ENCODE measurements around the gene GIMAP5.
A peak's percentile ranks its signal among the peaks of the same experiment; 100 is the strongest.
"Not testable (repeated sequence)": the region's sequence is repeated elsewhere in the genome, so short reads cannot be mapped to it uniquely, and the experiment has no call there.

The GIMAP5 gene

DNA sequence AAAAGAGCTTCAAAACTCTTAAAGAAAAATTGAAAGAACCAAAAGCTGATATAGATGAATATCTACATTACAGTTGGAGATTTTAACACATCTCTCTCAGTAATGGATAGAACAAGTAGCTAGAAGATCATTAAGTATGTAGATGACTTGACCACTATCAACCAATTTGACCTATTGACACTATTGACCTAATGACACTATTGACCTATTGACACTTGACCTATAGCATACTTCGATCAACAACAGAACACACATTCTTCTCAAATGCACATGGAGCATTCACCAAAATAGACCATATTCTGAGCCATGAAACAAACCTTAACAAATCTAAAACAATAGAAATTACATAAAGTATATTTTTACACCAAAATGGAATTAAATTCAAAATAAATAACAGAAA is 22.3 kb downstream of the GIMAP5 start:
- no peak for DNase-seq
- H3K27me3 Mint-ChIP-seq (ENCODE audit: low read depth, poor library complexity): peaks cover 2% of the 10 kb centered on the region
- H3K9me3 Mint-ChIP-seq: peaks cover 18% of the 10 kb centered on the region
- no peak overlapping the region for H3K4me3 Mint-ChIP-seq
- TF ChIP-seq, protein P1, sequence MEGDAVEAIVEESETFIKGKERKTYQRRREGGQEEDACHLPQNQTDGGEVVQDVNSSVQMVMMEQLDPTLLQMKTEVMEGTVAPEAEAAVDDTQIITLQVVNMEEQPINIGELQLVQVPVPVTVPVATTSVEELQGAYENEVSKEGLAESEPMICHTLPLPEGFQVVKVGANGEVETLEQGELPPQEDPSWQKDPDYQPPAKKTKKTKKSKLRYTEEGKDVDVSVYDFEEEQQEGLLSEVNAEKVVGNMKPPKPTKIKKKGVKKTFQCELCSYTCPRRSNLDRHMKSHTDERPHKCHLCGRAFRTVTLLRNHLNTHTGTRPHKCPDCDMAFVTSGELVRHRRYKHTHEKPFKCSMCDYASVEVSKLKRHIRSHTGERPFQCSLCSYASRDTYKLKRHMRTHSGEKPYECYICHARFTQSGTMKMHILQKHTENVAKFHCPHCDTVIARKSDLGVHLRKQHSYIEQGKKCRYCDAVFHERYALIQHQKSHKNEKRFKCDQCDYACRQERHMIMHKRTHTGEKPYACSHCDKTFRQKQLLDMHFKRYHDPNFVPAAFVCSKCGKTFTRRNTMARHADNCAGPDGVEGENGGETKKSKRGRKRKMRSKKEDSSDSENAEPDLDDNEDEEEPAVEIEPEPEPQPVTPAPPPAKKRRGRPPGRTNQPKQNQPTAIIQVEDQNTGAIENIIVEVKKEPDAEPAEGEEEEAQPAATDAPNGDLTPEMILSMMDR (IDR thresholded peaks at IDR 0.05): no peak
- no peaks in the 10 kb centered on the region for H3K4me1 Mint-ChIP-seq
- H3K36me3 Mint-ChIP-seq (ENCODE audit: low read depth): no peaks in the 10 kb centered on the region
- H3K27ac Mint-ChIP-seq: no peak overlapping the region

DNA sequence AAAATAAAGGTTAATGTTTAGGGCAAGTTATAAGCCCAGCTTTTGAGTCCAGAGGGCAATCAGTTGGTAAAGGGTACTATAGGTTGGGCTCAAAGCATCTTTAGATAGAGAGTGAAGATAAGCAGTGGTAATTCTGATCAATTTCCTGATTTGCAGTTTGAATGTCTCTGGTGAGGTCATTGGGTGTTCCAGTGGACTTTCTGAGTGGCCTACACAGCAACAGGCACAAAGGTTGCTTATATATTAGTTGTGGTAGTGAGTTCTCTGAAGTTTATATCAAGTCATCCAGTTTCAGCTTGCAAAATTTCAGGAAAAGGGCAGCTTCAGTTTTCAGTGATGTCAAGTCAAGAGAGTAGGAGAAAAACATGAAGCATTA is 29.1 kb downstream of the GIMAP5 start:
- no peaks in the 10 kb centered on the region for H3K4me1 Mint-ChIP-seq
- peaks cover 15% of the 10 kb centered on the region for H3K9me3 Mint-ChIP-seq
- H3K36me3 Mint-ChIP-seq (ENCODE audit: low read depth): no peaks in the 10 kb centered on the region
- H3K27me3 Mint-ChIP-seq (ENCODE audit: low read depth, poor library complexity): peaks cover 3% of the 10 kb centered on the region
- TF ChIP-seq, protein P1 (IDR thresholded peaks at IDR 0.05): no peak
- no peak overlapping the region for H3K4me3 Mint-ChIP-seq
- no peak overlapping the region for H3K27ac Mint-ChIP-seq
- DNase-seq: no peak

GRCh38 chr7:150769768-150770167 is 32.5 kb downstream of the GIMAP5 start:
- DNase-seq: no peak
- Mint-ChIP-seq H3K4me1 (no peaks in the 10 kb centered on the region), H3K36me3 (ENCODE audit: low read depth) (no peaks in the 10 kb centered on the region), H3K27me3 (ENCODE audit: low read depth, poor library complexity) (peaks cover 1% of the 10 kb centered on the region), H3K9me3 (peaks cover 27% of the 10 kb centered on the region), H3K27ac (no peak overlapping the region), H3K4me3 (no peak overlapping the region)
- TF ChIP-seq, protein P1 (IDR thresholded peaks at IDR 0.05): no peak

DNA sequence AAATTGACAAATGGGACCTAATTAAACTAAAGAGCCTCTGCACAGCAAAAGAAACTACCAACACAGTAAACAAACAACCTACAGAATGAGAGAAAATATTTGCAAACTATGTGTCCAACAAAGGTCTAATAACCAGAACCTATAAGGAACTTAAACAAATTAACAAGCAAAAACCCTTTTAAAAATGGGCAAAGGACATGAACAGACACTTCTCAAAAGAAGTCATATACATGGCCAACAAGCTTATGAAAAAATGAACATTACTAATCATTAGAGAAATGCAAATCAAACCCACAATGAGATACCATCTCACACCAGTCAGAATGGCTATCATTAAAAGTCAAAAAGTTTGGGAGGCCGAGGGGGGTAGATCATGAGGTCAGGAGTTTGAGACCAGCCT is 36.9 kb downstream of the GIMAP5 start:
- not testable (repeated sequence) for H3K4me3 Mint-ChIP-seq; H3K27ac Mint-ChIP-seq; DNase-seq; H3K36me3 Mint-ChIP-seq (ENCODE audit: low read depth); H3K4me1 Mint-ChIP-seq
- Mint-ChIP-seq H3K27me3 (ENCODE audit: low read depth, poor library complexity) (peaks cover 13% of the 10 kb centered on the region), H3K9me3 (peaks cover 26% of the 10 kb centered on the region)

DNA sequence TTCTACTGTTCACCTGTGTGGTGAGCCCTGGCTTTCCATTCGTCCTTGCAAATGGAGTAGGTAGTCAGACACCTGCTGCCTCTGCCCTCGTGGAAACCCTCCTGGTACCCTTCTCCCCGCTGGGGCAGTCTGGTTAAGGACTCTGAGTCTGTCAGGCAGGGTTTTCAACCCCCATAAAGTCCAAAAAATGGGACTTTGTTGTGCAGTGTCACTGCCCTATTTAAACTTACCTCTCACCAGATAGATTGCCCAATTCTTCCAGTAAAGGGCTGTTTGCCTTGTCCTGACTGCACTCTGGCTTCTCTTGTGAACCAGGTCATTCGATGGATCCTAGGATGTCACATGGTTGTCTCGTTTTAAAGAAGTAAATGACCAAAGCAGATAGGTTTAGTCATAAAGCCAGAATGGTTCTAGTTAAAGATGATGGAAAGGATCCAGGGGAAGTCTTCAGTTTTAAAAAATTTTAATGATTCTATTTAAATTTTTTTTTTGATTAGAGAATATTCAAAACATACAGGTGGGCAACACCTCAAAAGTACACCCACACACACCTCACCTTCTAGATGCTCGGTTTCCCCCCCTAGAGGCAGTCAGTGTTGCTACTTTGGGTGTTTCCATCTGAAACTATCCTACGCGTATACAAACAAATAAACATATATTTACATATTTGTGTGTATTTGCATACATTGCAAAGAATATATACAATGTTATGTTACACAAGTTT is 41.0 kb downstream of the GIMAP5 start:
- Mint-ChIP-seq H3K36me3 (ENCODE audit: low read depth) (no peaks in the 10 kb centered on the region), H3K27ac (no peak overlapping the region), H3K27me3 (ENCODE audit: low read depth, poor library complexity) (peaks cover 13% of the 10 kb centered on the region)

GRCh38 chr7:150778738-150779301 is 41.6 kb downstream of the GIMAP5 start:
- H3K4me3 Mint-ChIP-seq: no peak overlapping the region
- TF ChIP-seq, protein P1 (IDR thresholded peaks at IDR 0.05): peak; percentile 95
- peaks cover 12% of the 10 kb centered on the region for H3K4me1 Mint-ChIP-seq
- H3K27ac Mint-ChIP-seq: no peak overlapping the region
- no peaks in the 10 kb centered on the region for H3K36me3 Mint-ChIP-seq (ENCODE audit: low read depth)
- DNase-seq: peak; percentile 91
- peaks cover 7% of the 10 kb centered on the region for H3K9me3 Mint-ChIP-seq
- peaks cover 13% of the 10 kb centered on the region for H3K27me3 Mint-ChIP-seq (ENCODE audit: low read depth, poor library complexity)

More for the DNA sequence above, 41.0 kb downstream of the GIMAP5 start:
- TF ChIP-seq, protein P1 (IDR thresholded peaks at IDR 0.05): no peak
- no peak for DNase-seq
- H3K4me3 Mint-ChIP-seq: no peak overlapping the region
- peaks cover 12% of the 10 kb centered on the region for H3K4me1 Mint-ChIP-seq
- peaks cover 14% of the 10 kb centered on the region for H3K9me3 Mint-ChIP-seq

All from nephron progenitor cell (in vitro differentiated cells).